NT2/D1 (cell line): ENCODE measurements around the gene EPB41L2.

Experiments used
- YY1 ChIP-seq: IDR thresholded peaks from 2 replicates; pipeline ENCODE4 v1.6.1; 2011; ENCODE audit not compliant: insufficient read length, insufficient read depth
- ZNF274 ChIP-seq: IDR thresholded peaks from 2 replicates; pipeline ENCODE4 v1.6.1; 2011; ENCODE audit warnings: mild to moderate bottlenecking, low read depth, low read length

GRCh38 chr6:130932921-130933320 is 130.1 kb downstream of the EPB41L2 start:
- no peak for TF ChIP-seq ZNF274
- TF ChIP-seq YY1 = no peak
